Mucosa of gallbladder (tissue), 1 donor: Measurements from ENCODE around the gene EIF3C. TPM values are rescaled to one million over a fixed set of nuclear protein-coding genes. Genes with fewer than 3 reads are reported as not detected.
"Not testable (repeated sequence)": the region's sequence is repeated elsewhere in the genome, so short reads cannot be mapped to it uniquely, and the experiment has no call there.

Experiments
- DNase-seq: peaks from one replicate; pipeline ENCODE4 v3.0.0-alpha.2; 2020; ENCODE audit warnings: low spot score
- total RNA-seq: library from RNA; stranded (reverse); gene quantifications from one replicate; pipeline ENCODE4 v1.2.1, GENCODE V29; 2021
- donor health status: DM: no; HTN: no; CAD: no.

Gene EIF3C
- total RNA-seq, 1 donor from 2014 or later = 381 TPM

DNA sequence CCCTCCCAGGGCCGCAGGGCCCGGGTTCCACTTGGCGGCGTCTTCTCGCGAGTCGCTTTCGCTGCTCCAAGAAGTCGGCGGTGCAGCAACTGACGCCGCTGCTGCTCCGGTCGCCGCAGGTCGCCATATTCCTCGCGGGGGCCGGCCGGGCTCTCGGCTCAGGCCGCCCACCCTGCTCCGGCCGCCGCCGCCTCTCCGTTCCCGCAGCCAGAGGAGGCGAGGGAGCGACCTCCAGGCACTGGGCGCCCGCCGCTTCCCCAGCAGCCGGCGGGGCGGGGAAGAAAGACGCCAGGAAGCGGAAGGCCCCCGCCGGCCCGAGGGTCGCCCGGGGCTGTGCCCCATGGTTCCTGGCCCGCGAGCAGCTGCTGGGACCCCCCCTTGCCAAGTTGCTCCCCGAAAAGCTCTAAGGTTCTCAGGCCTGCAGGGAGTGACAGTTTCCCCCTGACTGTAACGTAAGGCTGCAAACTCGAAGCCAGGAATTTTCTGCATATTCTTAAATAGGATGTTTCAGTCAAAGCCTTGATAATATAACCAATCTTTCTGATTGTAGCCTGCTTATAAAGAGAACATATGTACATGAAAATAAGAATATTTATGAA is 39.3 kb downstream of the EIF3C start:
- DNase-seq = not testable (repeated sequence)

DNA sequence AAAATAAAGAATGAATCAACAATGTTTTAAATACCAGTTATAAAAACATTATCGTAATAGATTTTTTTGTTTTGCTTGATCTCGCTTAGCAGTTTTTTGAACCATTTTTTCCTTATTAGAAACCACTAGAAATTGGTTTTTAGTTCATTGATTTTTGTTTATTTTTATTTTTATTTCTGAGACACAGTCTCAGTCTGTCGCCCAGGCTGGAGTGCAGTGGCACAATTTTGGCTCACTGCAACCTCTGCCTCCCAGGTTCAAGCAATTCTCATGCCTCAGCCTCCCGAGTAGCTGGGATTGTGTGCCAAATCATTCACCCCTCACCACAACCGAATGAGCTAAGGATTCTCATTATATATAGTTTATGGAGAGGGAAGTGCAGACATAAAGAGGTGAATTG is 40.2 kb downstream of the EIF3C start, which contains the start of gene NPIPB9:
TSS of gene NPIPB9 (plus strand) at position 301 of the 400 bp plus-strand sequence.
- DNase-seq = not testable (repeated sequence)

DNA sequence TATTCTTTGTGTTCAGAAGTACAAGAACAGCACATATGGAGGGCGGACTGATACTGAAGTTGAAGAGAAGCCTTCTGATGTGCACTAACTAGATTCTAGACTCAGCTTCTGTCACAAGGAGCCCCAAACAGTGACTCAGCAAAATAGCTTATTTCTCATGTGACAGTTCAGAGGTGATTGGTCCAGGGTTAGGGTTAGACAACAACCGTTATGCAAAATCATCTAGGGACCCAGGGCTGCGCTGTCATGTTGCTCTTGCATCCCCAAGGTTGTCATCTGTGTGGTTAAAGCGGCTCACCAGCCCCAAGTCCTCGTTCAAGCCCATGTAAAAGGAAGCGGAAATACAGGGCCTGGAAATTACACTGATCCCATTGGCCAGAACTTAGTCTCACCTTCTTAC is 70.4 kb downstream of the EIF3C start:
- DNase-seq = not testable (repeated sequence)

DNA sequence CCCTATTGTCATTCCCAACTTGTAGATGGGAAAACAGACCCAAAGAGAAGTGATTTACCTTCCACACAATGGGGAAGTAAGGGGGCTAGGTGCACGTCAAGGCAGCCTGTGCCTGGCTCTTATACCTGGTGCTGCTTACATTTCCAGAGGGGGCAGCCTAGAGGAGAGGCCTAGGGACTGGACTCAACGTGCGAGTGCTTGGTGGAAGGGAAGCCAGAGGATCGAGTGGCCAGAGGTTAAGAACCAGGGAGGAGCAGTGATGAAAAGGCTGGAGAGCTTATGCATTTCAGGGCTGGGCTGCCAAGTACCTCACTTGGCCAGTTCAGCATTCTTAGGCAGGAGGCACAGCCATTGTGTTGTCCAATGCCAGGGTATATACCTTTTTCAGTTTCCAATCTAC is 71.1 kb downstream of the EIF3C start:
- not testable (repeated sequence) for DNase-seq

Other genes with a start within 250 kb of the EIF3C start
- gene NPIPB7, start 239.1 kb upstream of the EIF3C start, total RNA-seq = 0.20 TPM
- 38.1 TPM for gene CLN3, start 219.4 kb upstream of the EIF3C start, total RNA-seq
- gene APOBR, start 216.8 kb upstream of the EIF3C start, total RNA-seq = 3.3 TPM
- not detected for gene IL27, start 204.6 kb upstream of the EIF3C start, total RNA-seq
- gene NUPR1, start 172.5 kb upstream of the EIF3C start, total RNA-seq = 44.9 TPM
- gene SGF29, start 157.5 kb upstream of the EIF3C start, total RNA-seq = 18.8 TPM
- gene SULT1A2, start 114.4 kb upstream of the EIF3C start, total RNA-seq = 1.1 TPM
- 23.2 TPM for gene SULT1A1, start 101.4 kb upstream of the EIF3C start, total RNA-seq
- gene NPIPB8, start 73.4 kb upstream of the EIF3C start, total RNA-seq = not detected
- gene NPIPB9, start 40.3 kb downstream of the EIF3C start, total RNA-seq = not detected
- 113 TPM for gene ATXN2L, start 111.5 kb downstream of the EIF3C start, total RNA-seq
- gene TUFM, start 134.9 kb downstream of the EIF3C start, total RNA-seq = 163 TPM
- 88.1 TPM for gene SH2B1, start 152.4 kb downstream of the EIF3C start, total RNA-seq
- 0.83 TPM for gene ATP2A1, start 167.0 kb downstream of the EIF3C start, total RNA-seq
- gene RABEP2, start 213.8 kb downstream of the EIF3C start, total RNA-seq = 35.1 TPM
- gene CD19, start 220.5 kb downstream of the EIF3C start, total RNA-seq = 1.4 TPM
- gene NFATC2IP, start 239.5 kb downstream of the EIF3C start, total RNA-seq = 39.2 TPM